ENCODE results near the gene NUFIP2. TPM values are rescaled to one million over a fixed set of nuclear protein-coding genes. Genes with fewer than 3 reads are reported as not detected.
"Not testable (repeated sequence)": the region's sequence is repeated elsewhere in the genome, so short reads cannot be mapped to it uniquely, and the experiment has no call there.

NUFIP2 gene
- polyA plus RNA-seq (2012; ENCODE audit: insufficient read depth, insufficient read length, low read depth): 36.1 TPM

- no peaks in the 10 kb centered on the region for H3K27me3 ChIP-seq
- no peaks in the 10 kb centered on the region for H3K4me1 ChIP-seq
- peaks cover 10% of the 10 kb centered on the region for H3K36me3 ChIP-seq
- H3K4me3 ChIP-seq (ENCODE audit: low read depth, low read length): peak within 1 kb of the TSS; percentile 87
- H3K9me3 ChIP-seq: no peaks in the 10 kb centered on the region
- TF ChIP-seq CTCF (IDR thresholded peaks at IDR 0.05; ENCODE audit: low read depth, low read length): no peak
- peak; percentile 94 for DNase-seq
These were observed at the start of gene NUFIP2 for GRCh38 chr17:29293890-29294579. Gene NUFIP2 (minus strand): TSS chr17:29294148. CDS start chr17:29294059, 89 bp downstream.

GRCh38 chr17:29342158-29342765 lies 48.3 kb upstream of the NUFIP2 start:
- H3K36me3 ChIP-seq: no peaks in the 10 kb centered on the region
- no peak for DNase-seq
- TF ChIP-seq CTCF (IDR thresholded peaks at IDR 0.05; ENCODE audit: low read depth, low read length): no peak
- no peak overlapping the region for H3K4me3 ChIP-seq (ENCODE audit: low read depth, low read length)
- no peaks in the 10 kb centered on the region for H3K27me3 ChIP-seq
- no peaks in the 10 kb centered on the region for H3K4me1 ChIP-seq
- H3K9me3 ChIP-seq: no peaks in the 10 kb centered on the region

GRCh38 chr17:29341726-29342125 lies 47.8 kb upstream of the NUFIP2 start:
- Histone ChIP-seq H3K4me1 (no peaks in the 10 kb centered on the region), H3K4me3 (ENCODE audit: low read depth, low read length) (no peak overlapping the region), H3K9me3 (no peaks in the 10 kb centered on the region), H3K36me3 (no peaks in the 10 kb centered on the region), H3K27me3 (no peaks in the 10 kb centered on the region)
- TF ChIP-seq CTCF (IDR thresholded peaks at IDR 0.05; ENCODE audit: low read depth, low read length): no peak
- DNase-seq: no peak

- not testable (repeated sequence) for DNase-seq; H3K36me3 ChIP-seq; H3K4me3 ChIP-seq (ENCODE audit: low read depth, low read length); H3K4me1 ChIP-seq; H3K27me3 ChIP-seq; H3K9me3 ChIP-seq
These were observed 45.1 kb upstream of the NUFIP2 start for GRCh38 chr17:29339016-29339415.

- TF ChIP-seq CTCF (IDR thresholded peaks at IDR 0.05; ENCODE audit: low read depth, low read length): no peak
- no peak for DNase-seq
- no peaks in the 10 kb centered on the region for H3K9me3 ChIP-seq
- H3K27me3 ChIP-seq: no peaks in the 10 kb centered on the region
- H3K4me3 ChIP-seq (ENCODE audit: low read depth, low read length): no peak overlapping the region
- H3K36me3 ChIP-seq: no peaks in the 10 kb centered on the region
- no peaks in the 10 kb centered on the region for H3K4me1 ChIP-seq
These were observed 37.7 kb upstream of the NUFIP2 start for GRCh38 chr17:29331708-29332085.

GRCh38 chr17:29331075-29331707 lies 37.2 kb upstream of the NUFIP2 start:
- H3K9me3 ChIP-seq: no peaks in the 10 kb centered on the region
- no peak overlapping the region for H3K4me3 ChIP-seq (ENCODE audit: low read depth, low read length)
- no peaks in the 10 kb centered on the region for H3K36me3 ChIP-seq
- H3K4me1 ChIP-seq: no peaks in the 10 kb centered on the region
- TF ChIP-seq CTCF (IDR thresholded peaks at IDR 0.05; ENCODE audit: low read depth, low read length): no peak
- H3K27me3 ChIP-seq: no peaks in the 10 kb centered on the region
- DNase-seq: no peak

Data from BE2C (cell line).